Glutamatergic neuron (in vitro differentiated cells): ENCODE results near the gene PHACTR3. TPM values are rescaled to one million over a fixed set of nuclear protein-coding genes. Genes with fewer than 3 reads are reported as not detected.

ENCODE experiments used
- DNase-seq: peaks from one replicate; pipeline ENCODE4 v3.0.0; 2022
- H3K27ac Mint-ChIP-seq: one replicate; pipeline ENCODE4 v1.8.0; 2020; ENCODE audit warnings: mild to moderate bottlenecking, mixed read lengths, inconsistent platforms; ENCODE audit not compliant: unreplicated experiment
- H3K27me3 Mint-ChIP-seq: one replicate; pipeline ENCODE4 v1.8.0; 2020; ENCODE audit warnings: mild to moderate bottlenecking, moderate library complexity, mixed read lengths, inconsistent platforms; ENCODE audit not compliant: unreplicated experiment
- H3K36me3 Mint-ChIP-seq: one replicate; pipeline ENCODE4 v1.8.0; 2020; ENCODE audit warnings: mild to moderate bottlenecking, mixed read lengths, inconsistent platforms; ENCODE audit not compliant: unreplicated experiment
- H3K4me1 Mint-ChIP-seq: one replicate; pipeline ENCODE4 v1.8.0; 2020; ENCODE audit warnings: mild to moderate bottlenecking, low read depth, mixed read lengths, inconsistent platforms; ENCODE audit not compliant: unreplicated experiment
- H3K4me3 Mint-ChIP-seq: one replicate; pipeline ENCODE4 v1.8.0; 2020; ENCODE audit warnings: mild to moderate bottlenecking, mixed read lengths, inconsistent platforms; ENCODE audit not compliant: unreplicated experiment
- H3K9me3 Mint-ChIP-seq: one replicate; pipeline ENCODE4 v1.8.0; 2020; ENCODE audit warnings: mild to moderate bottlenecking, moderate library complexity, mixed read lengths, inconsistent platforms; ENCODE audit not compliant: unreplicated experiment
- total RNA-seq: library from RNA; stranded (reverse); fragmentation: NEBNext Ultra II Directional; extraction: Animal tissue kit (Norgen Biotek cat#: 25700); gene quantifications from one replicate; pipeline ENCODE4 v1.2.1, GENCODE V29; 2021; ENCODE audit not compliant: unreplicated experiment
- TF ChIP-seq, protein P1 (sequence below): fragments of 200-600 bp; sonication (generic); IDR thresholded peaks from one replicate; pipeline ENCODE4 v1.5.0; 2021; ENCODE audit not compliant: partially characterized antibody, unreplicated experiment

Gene PHACTR3
- total RNA-seq, 1 donor from 2014 or later = 37.0 TPM

- Mint-ChIP-seq H3K9me3 (peaks cover 7% of the 10 kb centered on the region), H3K27ac (peak overlapping the region; percentile 11), H3K36me3 (peaks cover 7% of the 10 kb centered on the region), H3K4me3 (no peak overlapping the region), H3K27me3 (peaks cover 12% of the 10 kb centered on the region), H3K4me1 (peaks cover 29% of the 10 kb centered on the region)
- TF ChIP-seq, protein P1, sequence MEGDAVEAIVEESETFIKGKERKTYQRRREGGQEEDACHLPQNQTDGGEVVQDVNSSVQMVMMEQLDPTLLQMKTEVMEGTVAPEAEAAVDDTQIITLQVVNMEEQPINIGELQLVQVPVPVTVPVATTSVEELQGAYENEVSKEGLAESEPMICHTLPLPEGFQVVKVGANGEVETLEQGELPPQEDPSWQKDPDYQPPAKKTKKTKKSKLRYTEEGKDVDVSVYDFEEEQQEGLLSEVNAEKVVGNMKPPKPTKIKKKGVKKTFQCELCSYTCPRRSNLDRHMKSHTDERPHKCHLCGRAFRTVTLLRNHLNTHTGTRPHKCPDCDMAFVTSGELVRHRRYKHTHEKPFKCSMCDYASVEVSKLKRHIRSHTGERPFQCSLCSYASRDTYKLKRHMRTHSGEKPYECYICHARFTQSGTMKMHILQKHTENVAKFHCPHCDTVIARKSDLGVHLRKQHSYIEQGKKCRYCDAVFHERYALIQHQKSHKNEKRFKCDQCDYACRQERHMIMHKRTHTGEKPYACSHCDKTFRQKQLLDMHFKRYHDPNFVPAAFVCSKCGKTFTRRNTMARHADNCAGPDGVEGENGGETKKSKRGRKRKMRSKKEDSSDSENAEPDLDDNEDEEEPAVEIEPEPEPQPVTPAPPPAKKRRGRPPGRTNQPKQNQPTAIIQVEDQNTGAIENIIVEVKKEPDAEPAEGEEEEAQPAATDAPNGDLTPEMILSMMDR = no peak
- DNase-seq = no peak
Measured at GRCh38 chr20:59682603-59683002, 78.3 kb downstream of the PHACTR3 start.

GRCh38 chr20:59683181-59683580, 78.8 kb downstream of the PHACTR3 start:
- TF ChIP-seq, protein P1 = no peak
- no peak overlapping the region for H3K27ac Mint-ChIP-seq
- H3K4me3 Mint-ChIP-seq = no peak overlapping the region
- H3K27me3 Mint-ChIP-seq = peaks cover 12% of the 10 kb centered on the region
- H3K36me3 Mint-ChIP-seq = peaks cover 7% of the 10 kb centered on the region
- H3K9me3 Mint-ChIP-seq = peaks cover 7% of the 10 kb centered on the region
- no peak for DNase-seq
- H3K4me1 Mint-ChIP-seq = peaks cover 24% of the 10 kb centered on the region

DNA sequence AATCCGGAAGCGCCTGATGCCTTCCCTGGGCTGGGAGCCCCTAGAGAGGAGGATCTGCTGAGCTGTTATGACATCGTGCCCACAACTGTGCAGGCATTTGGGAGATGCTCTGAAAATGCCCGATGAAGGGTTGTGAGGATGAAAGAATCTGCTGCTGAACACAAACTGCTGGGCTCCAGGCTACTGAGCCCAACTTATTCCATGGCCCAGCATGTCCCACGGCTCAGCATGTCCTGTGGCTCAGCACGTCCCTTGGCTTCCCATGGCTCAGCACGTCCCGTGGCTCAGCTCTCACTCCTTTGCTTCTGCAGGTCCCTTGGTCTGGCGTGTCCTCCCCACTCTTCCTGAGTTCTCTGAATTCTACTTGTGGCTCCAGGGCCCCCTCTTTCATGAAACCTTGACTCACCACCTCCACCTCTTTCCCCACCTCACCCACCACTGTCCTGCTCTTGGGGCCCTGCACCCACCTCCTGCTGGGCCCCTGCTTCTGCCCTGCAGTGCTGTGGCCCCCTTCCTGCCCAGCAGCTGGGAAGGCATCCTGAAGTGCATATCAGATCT, 80.4 kb downstream of the PHACTR3 start:
- Mint-ChIP-seq H3K9me3 (peaks cover 5% of the 10 kb centered on the region), H3K36me3 (peaks cover 7% of the 10 kb centered on the region), H3K4me1 (peaks cover 12% of the 10 kb centered on the region), H3K27me3 (peaks cover 9% of the 10 kb centered on the region), H3K4me3 (no peak overlapping the region), H3K27ac (no peak overlapping the region)
- TF ChIP-seq, protein P1 = no peak
- DNase-seq = no peak

DNA sequence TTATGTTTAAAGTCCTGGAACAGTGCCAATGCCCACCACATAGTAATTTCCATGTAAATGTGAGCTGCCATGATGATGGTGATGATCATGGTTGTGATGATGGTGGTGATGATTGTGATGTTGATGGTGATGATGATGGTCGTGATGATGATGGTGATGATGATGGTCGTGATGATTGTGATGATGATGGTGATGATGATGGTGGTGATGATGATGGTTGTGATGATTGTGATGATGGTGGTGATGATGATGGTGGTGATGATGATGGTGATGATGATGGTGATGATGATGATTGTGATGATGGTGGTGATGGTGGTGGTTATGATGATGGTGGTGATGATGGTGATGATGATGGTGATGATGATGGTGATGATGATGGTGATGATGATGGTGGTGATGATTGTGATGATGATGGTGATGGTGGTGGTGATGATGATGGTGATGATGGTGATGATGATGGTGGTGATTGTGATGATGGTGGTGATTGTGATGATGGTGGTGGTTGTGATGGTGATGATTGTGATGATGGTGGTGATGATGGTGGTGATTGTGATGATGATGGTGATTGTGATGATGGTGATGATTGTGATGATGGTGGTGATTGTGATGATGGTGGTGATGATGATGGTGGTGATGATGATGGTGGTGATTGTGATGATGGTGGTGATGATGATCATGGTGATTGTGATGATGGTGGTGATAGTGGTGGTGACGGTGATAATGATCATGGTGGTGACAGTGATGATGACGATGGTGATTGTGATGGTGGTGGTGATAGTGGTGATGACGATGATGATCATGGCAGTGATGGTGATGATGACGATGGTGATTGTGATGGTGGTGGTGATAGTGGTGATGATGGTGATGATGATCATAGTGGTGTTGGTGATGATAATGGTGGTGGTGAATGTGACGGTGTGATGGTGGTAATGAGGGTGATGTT, 82.3 kb downstream of the PHACTR3 start:
- Mint-ChIP-seq H3K27ac (no peak overlapping the region), H3K4me3 (no peak overlapping the region), H3K4me1 (peaks cover 10% of the 10 kb centered on the region), H3K27me3 (peaks cover 6% of the 10 kb centered on the region), H3K36me3 (peaks cover 10% of the 10 kb centered on the region), H3K9me3 (no peaks in the 10 kb centered on the region)
- DNase-seq = no peak
- TF ChIP-seq, protein P1 = no peak

GRCh38 chr20:59688356-59688755, 84.0 kb downstream of the PHACTR3 start:
- Mint-ChIP-seq H3K9me3 (peaks cover 1% of the 10 kb centered on the region), H3K36me3 (peaks cover 10% of the 10 kb centered on the region), H3K27me3 (peaks cover 4% of the 10 kb centered on the region), H3K4me1 (peaks cover 5% of the 10 kb centered on the region), H3K4me3 (no peak overlapping the region), H3K27ac (no peak overlapping the region)
- no peak for DNase-seq
- TF ChIP-seq, protein P1 = no peak
